Breast epithelium (tissue), 3 donors: ENCODE measurements around the gene LGALS7B.

Experiments used
- CTCF ChIP-seq, 3 donors: fragments of 450-650 bp; IDR thresholded peaks; one replicate each; pipeline ENCODE4 v1.5.1; 2016 to 2017; ENCODE audit warnings: antibody characterized with exemption in 3 of 3, mild to moderate bottlenecking in 3 of 3, moderate library complexity in 3 of 3
- POLR2A ChIP-seq: fragments of 450-650 bp; IDR thresholded peaks from one replicate; pipeline ENCODE4 v1.6.1; 2016; ENCODE audit warnings: antibody characterized with exemption, mild to moderate bottlenecking, moderate library complexity

DNA sequence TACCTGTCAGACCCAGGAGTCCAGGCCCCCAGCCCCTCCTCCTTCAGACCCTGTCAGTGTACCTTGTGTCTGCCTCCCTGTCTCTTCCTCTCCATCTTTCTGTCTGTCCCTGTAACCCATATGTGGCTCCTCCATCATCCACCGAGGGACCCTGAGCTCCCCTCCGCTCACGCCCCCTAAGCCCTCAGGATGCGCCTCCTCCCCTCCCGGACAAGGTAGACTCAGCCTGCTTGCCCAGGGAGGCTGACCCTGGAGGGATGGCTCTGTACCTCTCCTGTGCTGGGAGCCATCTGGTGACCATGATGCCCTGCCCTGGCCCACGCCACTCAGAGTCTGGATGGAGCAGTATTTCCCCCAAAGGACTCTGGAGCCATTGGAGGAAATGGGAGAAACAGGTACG is 43.7 kb upstream of the LGALS7B start:
- TF ChIP-seq POLR2A: no peak
- no peak for TF ChIP-seq CTCF (IDR thresholded peaks at IDR 0.05)
